WTC11 (cell line): ENCODE results near the gene MEGF6. TPM values are rescaled to one million over a fixed set of nuclear protein-coding genes. Genes with fewer than 3 reads are reported as not detected.

ENCODE experiments used
- ATAC-seq: fragments of 200-7000 bp; cut with Tn5 transposase; 2 replicates; pipeline ENCODE4 v1.10.0; 2021; ENCODE audit warnings: mild to moderate bottlenecking, moderate library complexity
- CTCF ChIA-PET: fragments of 300-600 bp; sonication (Branson Sonifier 250); formaldehyde crosslinking; loops from one replicate; lab custom pipeline; 2021; ENCODE audit warnings: antibody characterized with exemption; lab: Charles Lee
- POLR2A ChIA-PET: fragments of 350-600 bp; sonication (Branson Sonifier 250); formaldehyde crosslinking; loops from one replicate; lab custom pipeline; 2021; ENCODE audit warnings: antibody characterized with exemption; lab: Charles Lee
- DNase-seq: peaks from one replicate; pipeline ENCODE4 v3.0.0; 2021; ENCODE audit warnings: low spot score
- H3K27ac Mint-ChIP-seq: 2 replicates; pipeline ENCODE4 v1.8.0; 2021; ENCODE audit warnings: mixed read lengths
- H3K27me3 Mint-ChIP-seq: 2 replicates; pipeline ENCODE4 v1.8.0; 2021; ENCODE audit warnings: low read depth, mild to moderate bottlenecking, moderate library complexity, mixed read lengths
- H3K36me3 Mint-ChIP-seq: 2 replicates; pipeline ENCODE4 v1.8.0; 2021; ENCODE audit warnings: mixed read lengths
- H3K4me1 Mint-ChIP-seq: 2 replicates; pipeline ENCODE4 v1.8.0; 2022; ENCODE audit warnings: mixed read lengths
- H3K4me3 Mint-ChIP-seq: 2 replicates; pipeline ENCODE4 v1.8.0; 2021; ENCODE audit warnings: mild to moderate bottlenecking, moderate library complexity, mixed read lengths
- H3K9me3 Mint-ChIP-seq: 2 replicates; pipeline ENCODE4 v1.8.0; 2021; ENCODE audit warnings: mixed read lengths
- CBFB ChIP-seq: sonication (generic); formaldehyde crosslinking; IDR thresholded peaks from 2 replicates; pipeline ENCODE4 v1.8.1; 2022; ENCODE audit warnings: mild to moderate bottlenecking, low read depth, missing genetic modification reagents
- FOXJ3 ChIP-seq: sonication (generic); formaldehyde crosslinking; IDR thresholded peaks from 2 replicates; pipeline ENCODE4 v1.9.0; 2021; ENCODE audit warnings: missing genetic modification reagents, mild to moderate bottlenecking, borderline replicate concordance
- GABPB1 ChIP-seq: sonication (generic); formaldehyde crosslinking; IDR thresholded peaks from 2 replicates; pipeline ENCODE4 v1.8.1; 2023; ENCODE audit warnings: mild to moderate bottlenecking, missing genetic modification reagents
- HMGA2 ChIP-seq: fragments of 250-450 bp; sonication (Bioruptor Pico); IDR thresholded peaks from 2 replicates; pipeline ENCODE4 v1.4.0; 2021; ENCODE audit warnings: mild to moderate bottlenecking, moderate library complexity
- HMGXB4 ChIP-seq: sonication (generic); formaldehyde crosslinking; IDR thresholded peaks from 2 replicates; pipeline ENCODE4 v1.8.1; 2023; ENCODE audit warnings: mild to moderate bottlenecking, moderate library complexity, missing genetic modification reagents
- NR3C1 ChIP-seq: sonication (generic); formaldehyde crosslinking; conservative IDR thresholded peaks from 2 replicates; pipeline ENCODE4 v1.8.1; 2023; ENCODE audit warnings: low read depth, mild to moderate bottlenecking, missing genetic modification reagents
- SMAD4 ChIP-seq: sonication (generic); formaldehyde crosslinking; IDR thresholded peaks from 2 replicates; pipeline ENCODE4 v1.8.0; 2022; ENCODE audit warnings: mild to moderate bottlenecking, missing genetic modification reagents
- SP1 ChIP-seq: sonication (generic); formaldehyde crosslinking; conservative IDR thresholded peaks from 2 replicates; pipeline ENCODE4 v1.8.1; 2022; ENCODE audit warnings: missing genetic modification reagents
- TCF7 ChIP-seq: sonication (generic); formaldehyde crosslinking; IDR thresholded peaks from 2 replicates; pipeline ENCODE4 v1.8.0; 2022; ENCODE audit warnings: mild to moderate bottlenecking, low read depth, missing genetic modification reagents, moderate library complexity
- ZNF425 ChIP-seq: fragments of 250-450 bp; sonication (Bioruptor Pico); conservative IDR thresholded peaks from 2 replicates; pipeline ENCODE4 v1.9.0; 2021; ENCODE audit warnings: mild to moderate bottlenecking
- ZNF532 ChIP-seq: fragments of 250-450 bp; sonication (Bioruptor Pico); IDR thresholded peaks from 2 replicates; pipeline ENCODE4 v1.9.0; 2021; ENCODE audit warnings: mild to moderate bottlenecking, borderline replicate concordance
- total RNA-seq: library from RNA; stranded (reverse); gene quantifications from 3 replicates; pipeline ENCODE4 v1.2.3, GENCODE V29; 2021

The MEGF6 gene
- total RNA-seq, 1 experiment from 2014 or later, result 24.9 TPM

DNA sequence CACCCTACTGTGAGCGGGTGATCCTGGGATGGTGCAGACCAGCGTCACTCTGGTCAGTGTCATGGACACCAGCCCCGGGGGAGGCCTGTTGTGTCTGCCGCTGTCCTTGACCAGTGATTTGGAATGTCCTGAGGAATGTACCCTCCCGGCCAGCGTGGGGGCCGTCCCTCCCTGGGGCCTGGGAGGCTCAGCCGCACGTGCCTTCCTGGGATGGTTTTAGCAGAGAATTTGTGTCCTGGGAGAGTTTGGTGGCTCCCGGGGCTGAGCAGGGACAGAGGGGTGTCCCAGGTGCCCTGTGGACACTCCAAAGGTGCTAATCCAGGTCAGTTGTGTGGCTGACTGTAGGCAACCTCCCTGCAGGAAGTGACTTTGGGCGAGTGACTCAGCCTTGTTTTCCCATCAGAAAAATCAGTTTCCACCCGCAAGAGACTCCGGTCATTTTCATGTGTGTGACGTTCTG lies 150.6 kb downstream of the MEGF6 start (continued):
- TF ChIP-seq HMGXB4, result no peak
- TF ChIP-seq CBFB (CRISPR knock-in tag), result no peak
- TF ChIP-seq HMGA2, result no peak
- TF ChIP-seq NR3C1 (CRISPR knock-in tag), result no peak
- TF ChIP-seq TCF7, result no peak
- TF ChIP-seq ZNF532 (CRISPR knock-in tag), result no peak
- no peak for TF ChIP-seq ZNF425
- TF ChIP-seq GABPB1, result no peak
- no peak for TF ChIP-seq SMAD4 (CRISPR knock-in tag)
- no peak for TF ChIP-seq SP1 (CRISPR knock-in tag)
- no peak for TF ChIP-seq FOXJ3 (CRISPR knock-in tag)

DNA sequence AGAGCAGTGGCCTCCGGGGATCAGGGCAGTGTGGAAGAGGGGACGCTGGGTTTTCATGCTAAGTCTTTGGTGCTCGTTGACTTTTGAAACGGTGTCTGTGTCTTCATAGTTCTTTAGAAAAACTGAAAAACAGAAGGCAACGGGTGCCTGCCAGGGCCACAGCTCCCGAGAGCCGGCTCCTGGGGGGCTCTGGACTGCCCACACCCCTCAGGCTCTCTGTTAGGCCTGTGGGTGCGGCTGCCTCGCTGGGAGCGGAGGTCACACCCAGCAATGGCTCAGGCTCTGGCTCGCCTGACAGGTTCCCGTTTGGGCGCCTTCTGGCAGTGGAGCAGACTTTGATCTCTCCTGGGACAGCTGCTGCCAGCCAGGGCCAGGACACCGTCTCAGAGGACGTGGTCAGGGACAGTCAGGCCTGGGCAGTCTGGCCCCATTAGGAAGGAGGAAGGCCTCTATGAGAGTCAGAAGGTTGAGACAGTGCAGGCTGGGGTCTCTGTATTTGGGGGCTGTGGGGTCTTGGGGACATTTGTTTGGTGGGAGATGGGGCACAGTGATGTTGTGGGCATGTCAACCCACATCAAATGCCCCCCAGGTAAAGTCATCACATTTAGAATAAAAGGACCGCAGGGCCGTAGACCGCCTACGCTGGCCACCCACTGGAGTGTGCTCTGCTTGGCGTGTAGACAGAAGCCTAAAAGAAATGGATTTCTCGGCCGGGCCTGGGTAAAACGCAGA lies 151.2 kb downstream of the MEGF6 start:
- H3K36me3 Mint-ChIP-seq, result 0 out of 2 replicates have a peak, but pooled peaks cover 2% of the 10 kb centered on the region
- TF ChIP-seq GABPB1 (peak; percentile 42; the same call in 1 of the 2 replicates), HMGXB4 (no peak)
- H3K27ac Mint-ChIP-seq, result peak overlapping the region; percentile 60; the same call in 1 of the 2 replicates
- ATAC-seq (no peak), DNase-seq (no peak)
- H3K9me3 Mint-ChIP-seq, result no peaks in the 10 kb centered on the region
- ChIA-PET CTCF (interaction anchor here (1.9 to 2.1 kb wide), 2 partner anchors 11 to 31 kb away, joined by 8 read pairs; no protein-coding TSS in a partner anchor), POLR2A (no interaction called here)
- H3K4me1 Mint-ChIP-seq, result peaks cover 15% of the 10 kb centered on the region
- H3K27me3 Mint-ChIP-seq, result no peaks in the 10 kb centered on the region
- H3K4me3 Mint-ChIP-seq, result no peak overlapping the region
